Measurements from ENCODE around the gene TDRD7.

The TDRD7 gene

DNA sequence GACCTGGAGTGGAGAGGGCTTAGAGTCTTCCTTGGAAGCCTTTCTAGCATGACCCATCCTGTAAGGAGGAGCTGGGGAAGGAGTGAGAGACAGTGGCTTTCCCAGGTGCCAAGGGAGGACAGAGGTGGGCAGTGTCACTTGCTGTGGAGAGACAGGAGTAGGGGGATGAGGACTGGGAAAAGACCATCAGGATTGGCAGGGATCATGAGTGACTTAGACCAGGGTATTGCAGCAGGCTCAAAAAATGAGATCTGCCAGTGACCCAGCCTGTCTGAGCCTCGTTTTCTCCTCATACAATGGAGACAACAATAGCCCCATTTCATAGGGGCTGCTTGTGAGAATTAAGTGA is 91.9 kb downstream of the TDRD7 start:
- H3K27me3 ChIP-seq, result no peaks in the 10 kb centered on the region
- TF ChIP-seq, protein P1, sequence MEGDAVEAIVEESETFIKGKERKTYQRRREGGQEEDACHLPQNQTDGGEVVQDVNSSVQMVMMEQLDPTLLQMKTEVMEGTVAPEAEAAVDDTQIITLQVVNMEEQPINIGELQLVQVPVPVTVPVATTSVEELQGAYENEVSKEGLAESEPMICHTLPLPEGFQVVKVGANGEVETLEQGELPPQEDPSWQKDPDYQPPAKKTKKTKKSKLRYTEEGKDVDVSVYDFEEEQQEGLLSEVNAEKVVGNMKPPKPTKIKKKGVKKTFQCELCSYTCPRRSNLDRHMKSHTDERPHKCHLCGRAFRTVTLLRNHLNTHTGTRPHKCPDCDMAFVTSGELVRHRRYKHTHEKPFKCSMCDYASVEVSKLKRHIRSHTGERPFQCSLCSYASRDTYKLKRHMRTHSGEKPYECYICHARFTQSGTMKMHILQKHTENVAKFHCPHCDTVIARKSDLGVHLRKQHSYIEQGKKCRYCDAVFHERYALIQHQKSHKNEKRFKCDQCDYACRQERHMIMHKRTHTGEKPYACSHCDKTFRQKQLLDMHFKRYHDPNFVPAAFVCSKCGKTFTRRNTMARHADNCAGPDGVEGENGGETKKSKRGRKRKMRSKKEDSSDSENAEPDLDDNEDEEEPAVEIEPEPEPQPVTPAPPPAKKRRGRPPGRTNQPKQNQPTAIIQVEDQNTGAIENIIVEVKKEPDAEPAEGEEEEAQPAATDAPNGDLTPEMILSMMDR (IDR thresholded peaks at IDR 0.05; ENCODE audit: low read depth, low read length), result no peak
- peaks cover 53% of the 10 kb centered on the region for H3K36me3 ChIP-seq
- H3K4me1 ChIP-seq, result peaks cover 24% of the 10 kb centered on the region
- H3K4me3 ChIP-seq (ENCODE audit: low read depth, low read length), result peak overlapping the region; percentile 94
- no peaks in the 10 kb centered on the region for H3K9me3 ChIP-seq
- peak; percentile 36 for DNase-seq

DNA sequence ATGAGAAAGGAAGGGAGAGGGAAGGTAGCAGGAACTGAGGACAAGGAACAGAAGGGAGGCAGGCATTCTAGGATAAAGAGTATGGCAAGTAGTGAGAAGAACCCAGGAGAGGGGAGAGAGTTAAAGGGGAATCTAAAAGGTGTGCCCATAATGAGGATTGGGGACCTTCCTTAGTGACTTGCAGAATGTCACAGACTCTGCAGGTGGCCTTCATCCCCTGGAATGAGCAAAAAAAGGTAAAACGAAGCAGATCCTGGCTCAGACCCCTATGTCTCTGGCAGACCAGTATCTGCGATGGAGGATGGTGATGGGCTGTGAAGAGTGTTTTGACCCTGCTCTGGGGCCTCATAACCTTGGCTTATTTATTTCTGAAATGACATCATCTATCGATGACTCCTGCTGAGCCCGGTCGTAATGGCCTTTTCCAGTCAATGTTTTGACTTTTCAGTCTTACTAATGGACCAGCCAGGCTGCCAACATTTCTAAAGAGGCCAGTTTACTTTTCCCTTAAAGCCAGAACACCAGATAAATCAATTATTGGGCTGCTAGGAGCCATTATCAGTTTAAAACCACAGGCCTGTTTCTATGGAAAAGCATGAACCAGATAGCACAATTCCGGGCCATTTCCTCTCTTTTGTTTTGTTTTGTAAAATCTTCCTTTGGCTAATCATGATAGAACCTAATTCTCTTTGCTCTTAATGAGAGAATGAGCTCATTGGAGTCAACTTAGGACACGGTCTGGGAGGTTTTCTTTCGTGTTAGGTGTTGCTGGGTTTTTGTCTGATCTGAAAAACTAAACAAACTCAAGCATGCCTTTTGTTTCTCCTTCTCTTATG is 92.7 kb downstream of the TDRD7 start:
- peak; percentile 88 for DNase-seq
- TF ChIP-seq, protein P1 (IDR thresholded peaks at IDR 0.05; ENCODE audit: low read depth, low read length), result no peak
- H3K4me1 ChIP-seq, result peaks cover 24% of the 10 kb centered on the region
- H3K36me3 ChIP-seq, result peaks cover 59% of the 10 kb centered on the region
- H3K27me3 ChIP-seq, result no peaks in the 10 kb centered on the region
- H3K4me3 ChIP-seq (ENCODE audit: low read depth, low read length), result peak overlapping the region; percentile 94
- no peaks in the 10 kb centered on the region for H3K9me3 ChIP-seq

DNA sequence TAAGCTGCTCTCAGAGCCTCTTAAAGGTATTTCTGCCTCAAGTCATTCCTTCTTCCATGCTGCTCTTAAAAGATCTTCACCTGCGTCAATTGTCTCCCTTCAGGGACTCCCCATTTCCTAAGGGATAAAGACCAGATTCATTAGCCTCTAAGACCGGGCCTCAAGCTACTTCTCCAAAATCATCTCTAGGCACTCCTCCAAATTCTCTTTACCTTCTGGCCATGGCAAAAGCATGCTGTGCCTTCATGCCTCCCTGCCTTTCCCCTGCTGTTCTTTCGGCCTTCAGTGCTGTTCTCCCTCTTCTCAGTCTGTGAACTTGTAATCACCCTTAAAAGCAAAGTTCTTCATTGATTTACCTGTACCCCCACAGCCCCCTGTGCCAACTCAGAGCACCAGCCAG is 93.9 kb downstream of the TDRD7 start:
- Histone ChIP-seq H3K4me3 (ENCODE audit: low read depth, low read length) (peak overlapping the region; percentile 53), H3K9me3 (no peaks in the 10 kb centered on the region), H3K36me3 (peaks cover 71% of the 10 kb centered on the region), H3K27me3 (no peaks in the 10 kb centered on the region), H3K4me1 (peaks cover 24% of the 10 kb centered on the region)
- no peak for DNase-seq
- TF ChIP-seq, protein P1 (IDR thresholded peaks at IDR 0.05; ENCODE audit: low read depth, low read length), result no peak

DNA sequence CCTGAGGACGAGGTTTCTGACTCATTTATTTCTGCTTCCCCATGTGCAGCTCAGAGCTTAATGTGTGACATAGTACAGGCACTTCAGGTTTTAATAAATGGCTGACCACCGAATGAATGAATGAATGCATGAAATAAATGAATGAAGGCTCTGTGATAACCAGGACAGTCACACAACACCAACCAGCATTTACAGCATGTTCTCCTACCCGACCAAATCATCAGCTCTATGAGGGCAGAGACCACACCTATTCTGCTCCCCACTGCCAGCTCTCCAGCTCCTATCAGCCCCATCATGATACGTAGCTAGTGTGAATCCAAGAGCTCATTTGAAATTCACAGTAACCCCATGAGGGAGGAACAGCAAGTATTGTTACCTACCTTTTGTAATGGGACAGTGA is 94.4 kb downstream of the TDRD7 start:
- DNase-seq, result no peak
- TF ChIP-seq, protein P1 (IDR thresholded peaks at IDR 0.05; ENCODE audit: low read depth, low read length), result no peak
- H3K4me1 ChIP-seq, result peaks cover 24% of the 10 kb centered on the region
- H3K36me3 ChIP-seq, result peaks cover 76% of the 10 kb centered on the region
- H3K27me3 ChIP-seq, result no peaks in the 10 kb centered on the region
- no peaks in the 10 kb centered on the region for H3K9me3 ChIP-seq
- peak overlapping the region; percentile 53; the same call in 1 of the 2 replicates for H3K4me3 ChIP-seq (ENCODE audit: low read depth, low read length)

DNA sequence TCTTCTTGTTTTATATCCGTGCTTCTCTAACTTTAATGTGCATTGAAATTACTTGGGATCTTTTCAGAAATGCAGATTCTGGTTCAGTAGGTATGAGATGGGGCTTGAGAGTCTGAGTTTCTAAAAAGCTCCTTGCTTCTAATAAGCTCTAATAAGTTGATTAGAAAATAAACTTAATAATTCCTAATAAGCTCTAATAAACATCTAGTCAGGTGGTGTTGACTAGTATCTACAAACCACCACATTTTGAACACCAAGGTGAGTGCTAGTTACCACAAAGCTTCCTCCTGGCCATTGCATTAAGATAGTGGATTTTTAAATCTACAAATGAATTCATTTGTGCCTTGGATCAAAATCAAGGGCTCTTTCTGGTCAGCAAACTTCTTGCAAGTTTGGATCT is 94.9 kb downstream of the TDRD7 start:
- Histone ChIP-seq H3K4me3 (ENCODE audit: low read depth, low read length) (no peak overlapping the region), H3K9me3 (no peaks in the 10 kb centered on the region), H3K4me1 (peaks cover 24% of the 10 kb centered on the region), H3K27me3 (no peaks in the 10 kb centered on the region), H3K36me3 (peaks cover 79% of the 10 kb centered on the region)
- TF ChIP-seq, protein P1 (IDR thresholded peaks at IDR 0.05; ENCODE audit: low read depth, low read length), result no peak
- no peak for DNase-seq

DNA sequence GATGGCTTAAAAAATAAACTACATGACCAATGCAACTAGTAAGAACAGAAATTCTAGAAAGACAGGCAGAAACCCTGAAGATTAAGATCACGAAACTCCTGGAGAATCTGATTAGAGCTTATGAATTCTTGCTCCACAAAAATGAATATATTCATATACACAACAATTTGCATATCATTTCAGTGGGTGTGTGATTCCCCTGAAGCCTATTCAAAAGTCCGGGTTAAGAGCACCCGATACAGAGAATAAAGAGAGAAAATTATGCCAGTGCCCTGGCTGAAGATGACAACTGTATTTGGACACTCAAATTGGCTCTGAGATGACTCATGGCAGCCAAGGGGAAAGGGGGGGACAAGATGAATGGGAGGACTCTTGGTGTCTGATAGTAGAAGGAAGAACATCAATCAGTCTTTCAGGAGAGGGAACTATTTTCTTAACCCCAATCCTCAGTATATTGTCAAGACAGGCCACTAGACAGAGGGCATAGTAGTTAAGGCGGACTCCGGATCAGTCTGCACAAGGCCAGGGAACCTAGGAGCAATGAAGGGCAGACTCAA is 95.6 kb downstream of the TDRD7 start:
- Histone ChIP-seq H3K9me3 (no peaks in the 10 kb centered on the region), H3K27me3 (no peaks in the 10 kb centered on the region), H3K36me3 (peaks cover 79% of the 10 kb centered on the region), H3K4me1 (peaks cover 24% of the 10 kb centered on the region), H3K4me3 (ENCODE audit: low read depth, low read length) (no peak overlapping the region)
- TF ChIP-seq, protein P1 (IDR thresholded peaks at IDR 0.05; ENCODE audit: low read depth, low read length), result no peak
- no peak for DNase-seq

All from BE2C (cell line).